ENCODE results near the gene HOXC4.

- TF ChIP-seq POLR2A (IDR thresholded peaks at IDR 0.05) (no peak), CTCF (IDR thresholded peaks at IDR 0.05 in 4 of 5, conservative IDR thresholded peaks at IDR 0.05 in 1 of 5) (no peak)
Measured at GRCh38 chr12:54016051-54016450, 37.6 kb upstream of the HOXC4 start.
